GM23338 (cell line): Measurements from ENCODE around the gene GSN.

Experiments
- CTCF ChIP-seq, 2 experiments: fragments of 200-600 bp in 1 of 2; sonication (generic) in 1 of 2; conservative IDR thresholded peaks; 2 replicates each; pipeline versions ENCODE4 v1.5.1 to v1.6.1; 2016 to 2017; ENCODE audit warnings: antibody characterized with exemption in 2 of 2, low read depth in 2 of 2, mild to moderate bottlenecking in 2 of 2, moderate library complexity in 1 of 2
- EZH2 ChIP-seq: fragments of 200-600 bp; sonication (generic); IDR thresholded peaks from one replicate; pipeline ENCODE4 v1.8.0; 2017; ENCODE audit warnings: antibody characterized with exemption, mild to moderate bottlenecking, low read depth; ENCODE audit not compliant: unreplicated experiment
- EZH2phosphoT487 ChIP-seq: fragments of 200-600 bp; sonication (generic); IDR thresholded peaks from one replicate; pipeline ENCODE4 v1.8.1; 2018; ENCODE audit warnings: antibody characterized with exemption; ENCODE audit not compliant: unreplicated experiment
- JUNB ChIP-seq: IDR thresholded peaks from one replicate; pipeline ENCODE4 v1.6.1; 2016; ENCODE audit warnings: antibody characterized with exemption; ENCODE audit not compliant: unreplicated experiment
- POLR2AphosphoS5 ChIP-seq: IDR thresholded peaks from 2 replicates; pipeline ENCODE4 v1.6.1; 2016; ENCODE audit warnings: antibody characterized with exemption, low read depth
- ZNF331 ChIP-seq: fragments of 250-450 bp; sonication (Bioruptor Pico); IDR thresholded peaks from 2 replicates; pipeline ENCODE4 v1.5.0; 2020; ENCODE audit warnings: low read depth, mild to moderate bottlenecking, moderate library complexity

GRCh38 chr9:121323449-121324151 is 55.6 kb downstream of the GSN start:
- no peak for TF ChIP-seq CTCF (conservative IDR thresholded peaks at IDR 0.05; ENCODE audit: low read depth in 2 of 2)
- TF ChIP-seq EZH2: no peak
- no peak for TF ChIP-seq POLR2AphosphoS5
- TF ChIP-seq EZH2phosphoT487: no peak
- no peak for TF ChIP-seq ZNF331 (CRISPR knock-in tag)
- TF ChIP-seq JUNB: no peak
